Left ventricle myocardium superior (tissue), 1 donor: ENCODE measurements around the gene MLLT1. TPM values are rescaled to one million over a fixed set of nuclear protein-coding genes. Genes with fewer than 3 reads are reported as not detected.

Experiments
- ATAC-seq: fragments of 200-7000 bp; cut with Tn5 transposase; one replicate; pipeline ENCODE4 v1.9.1; 2020; ENCODE audit warnings: mild to moderate bottlenecking, moderate library complexity
- DNase-seq: peaks from one replicate; pipeline ENCODE4 v3.0.0-alpha.2; 2020
- intact Hi-C: fragments of 100-400 bp; cut with micrococcal nuclease; formaldehyde crosslinking; loops from one replicate; pipeline ENCODE4 v1.11.0; 2022
- total RNA-seq: library from RNA; stranded (reverse); fragmentation: NEBNext Ultra II Directional; extraction: Animal tissue kit (Norgen Biotek cat#: 25700); gene quantifications from one replicate; pipeline ENCODE4 v1.2.1, GENCODE V29; 2021
- donor health status: DM: no; HTN: yes; CAD: no; lungs with severe emphysema.

MLLT1 gene
- total RNA-seq, 1 donor from 2014 or later: 45.8 TPM

GRCh38 chr19:6276447-6276846 is 3.3 kb downstream of the MLLT1 start:
- ATAC-seq (no peak), DNase-seq (peak; percentile 59)
- intact Hi-C loops: no loop called here

DNA sequence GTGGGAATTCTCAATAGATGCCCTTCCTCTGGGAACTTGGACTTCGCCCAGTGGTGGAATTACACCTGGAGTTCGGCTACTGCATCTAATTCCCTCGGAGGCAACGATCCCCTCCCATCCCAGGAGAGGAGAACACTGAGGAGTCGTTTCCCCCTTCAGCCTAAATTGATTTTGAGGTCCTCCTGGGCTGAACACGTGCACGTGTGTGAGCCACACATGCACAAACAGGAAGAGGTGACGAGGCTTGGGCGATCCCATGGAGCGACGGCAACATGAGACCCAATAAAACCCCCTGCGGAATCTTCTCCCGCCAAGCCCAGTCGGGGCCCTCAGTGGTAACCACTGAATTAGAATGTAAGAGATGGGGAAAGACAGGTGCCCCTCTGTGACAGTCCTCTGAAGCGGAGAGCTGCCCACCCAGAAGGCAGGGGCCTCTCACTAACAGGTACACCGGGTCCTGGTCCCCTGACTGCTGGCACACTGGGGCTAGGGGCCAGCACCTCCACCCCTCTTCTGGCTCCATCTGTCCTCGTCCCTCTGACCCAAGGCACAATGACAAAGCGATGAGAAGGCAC is 4.5 kb downstream of the MLLT1 start:
- ATAC-seq (no peak), DNase-seq (no peak)
- intact Hi-C loops: no loop called here

DNA sequence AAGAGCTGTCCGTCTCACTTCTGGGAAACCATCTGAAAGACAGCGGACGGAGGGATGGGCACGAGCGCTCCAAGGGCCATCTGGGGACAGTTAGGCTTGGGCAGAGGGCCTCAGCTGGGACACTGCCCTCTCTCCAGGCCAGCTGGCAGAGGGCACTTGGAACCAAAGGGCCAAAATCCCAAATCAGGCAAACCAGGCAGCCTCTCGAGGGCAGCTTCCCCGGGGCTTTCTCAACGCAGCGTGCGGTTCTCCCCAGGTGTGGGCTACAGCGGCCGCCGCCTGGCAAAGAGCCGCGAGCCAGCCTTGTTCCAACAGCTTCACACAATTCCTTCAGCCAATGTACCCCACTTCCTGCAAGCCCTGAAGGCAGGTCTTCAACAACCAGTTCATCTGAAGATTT is 5.0 kb downstream of the MLLT1 start:
- ATAC-seq: peak; percentile 18
- peak; percentile 70 for DNase-seq
- intact Hi-C loops: no loop called here

GRCh38 chr19:6273701-6274601 is 5.8 kb downstream of the MLLT1 start:
- peak; percentile 86 for DNase-seq
- ATAC-seq: peak; percentile 70
- intact Hi-C loops: no loop called here

DNA sequence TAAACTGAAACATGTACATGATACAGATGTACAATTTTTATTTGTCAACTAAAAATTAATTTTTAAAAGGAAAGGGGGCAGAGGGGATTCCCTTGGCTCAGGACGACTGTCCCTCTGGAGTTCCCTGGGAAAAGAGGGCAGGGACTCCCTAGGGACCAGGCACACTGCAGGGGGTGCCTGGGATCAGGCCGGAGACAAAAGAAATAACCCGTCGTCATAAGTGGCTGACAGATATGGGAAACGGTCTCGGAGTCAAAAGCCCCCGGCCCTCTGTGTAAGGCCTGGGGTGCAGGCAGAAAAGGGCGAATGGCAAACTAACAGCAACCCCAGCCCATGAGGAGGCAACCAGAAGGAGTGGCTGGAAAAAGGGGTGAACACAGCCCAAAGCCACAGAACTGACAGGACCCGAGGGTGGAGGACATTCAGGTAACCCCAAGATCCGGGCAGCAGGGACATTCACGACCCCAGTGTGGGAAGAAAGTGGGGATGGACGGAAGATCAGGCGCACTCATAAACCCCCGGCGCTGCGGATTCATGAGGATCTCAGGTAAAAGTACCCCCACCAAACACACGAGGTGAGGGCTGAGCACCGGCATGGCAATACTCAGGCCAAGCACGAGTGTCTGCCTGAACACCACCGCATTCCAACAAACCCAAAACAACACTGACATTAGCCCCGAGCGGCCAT is 6.7 kb downstream of the MLLT1 start:
- ATAC-seq (no peak), DNase-seq (no peak)
- intact Hi-C loops: no loop called here

GRCh38 chr19:6272411-6272791 is 7.4 kb downstream of the MLLT1 start:
- intact Hi-C loops: no loop called here
- ATAC-seq: peak; percentile 32

GRCh38 chr19:6271721-6272410 is 7.9 kb downstream of the MLLT1 start:
- DNase-seq: peak; percentile 96
- intact Hi-C loops: no loop called here
- peak; percentile 87 for ATAC-seq

More at GRCh38 chr19:6272411-6272791, 7.4 kb downstream of the MLLT1 start:
- no peak for DNase-seq

DNA sequence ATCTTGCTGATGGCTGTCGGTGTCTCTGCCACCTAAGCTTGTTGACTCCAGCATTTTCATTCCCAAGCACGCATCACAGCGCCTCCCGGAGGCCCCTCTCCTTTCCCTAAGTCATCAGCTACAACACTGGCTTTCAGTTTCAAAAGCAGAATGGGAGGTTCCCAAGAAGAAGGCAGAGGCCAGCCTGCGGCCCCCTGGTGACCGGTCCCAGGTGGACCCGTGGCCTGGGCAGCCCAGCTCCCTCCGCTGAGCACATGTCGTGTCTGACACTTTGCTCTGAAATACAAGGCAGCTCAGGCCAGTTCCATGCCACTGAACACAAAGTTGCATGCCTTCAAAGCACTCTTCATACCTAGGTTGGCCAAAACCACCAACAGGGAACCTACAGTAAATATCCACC is 8.5 kb downstream of the MLLT1 start:
- ATAC-seq: peak; percentile 7
- no peak for DNase-seq
- intact Hi-C loops: no loop called here

DNA sequence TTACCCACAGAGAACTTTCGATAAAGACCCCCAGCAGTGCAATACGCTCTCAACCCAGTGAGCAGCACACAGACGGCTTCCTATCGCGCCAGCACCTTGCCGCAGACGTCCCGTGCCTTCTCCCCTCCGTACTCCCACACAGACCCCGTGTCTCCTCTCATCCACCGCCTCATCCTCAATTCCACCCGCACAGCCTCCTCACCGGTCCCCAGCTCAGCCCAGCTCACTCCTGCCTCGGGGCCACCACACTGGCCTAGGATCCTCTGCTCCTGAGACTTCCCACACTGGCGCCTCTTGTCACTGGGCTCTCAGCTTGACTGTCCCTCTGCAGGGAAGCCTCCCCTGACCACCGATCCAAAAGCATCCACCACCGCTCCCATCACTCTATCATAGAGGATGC is 9.0 kb downstream of the MLLT1 start:
- ATAC-seq (no peak), DNase-seq (no peak)
- intact Hi-C loops: no loop called here

DNA sequence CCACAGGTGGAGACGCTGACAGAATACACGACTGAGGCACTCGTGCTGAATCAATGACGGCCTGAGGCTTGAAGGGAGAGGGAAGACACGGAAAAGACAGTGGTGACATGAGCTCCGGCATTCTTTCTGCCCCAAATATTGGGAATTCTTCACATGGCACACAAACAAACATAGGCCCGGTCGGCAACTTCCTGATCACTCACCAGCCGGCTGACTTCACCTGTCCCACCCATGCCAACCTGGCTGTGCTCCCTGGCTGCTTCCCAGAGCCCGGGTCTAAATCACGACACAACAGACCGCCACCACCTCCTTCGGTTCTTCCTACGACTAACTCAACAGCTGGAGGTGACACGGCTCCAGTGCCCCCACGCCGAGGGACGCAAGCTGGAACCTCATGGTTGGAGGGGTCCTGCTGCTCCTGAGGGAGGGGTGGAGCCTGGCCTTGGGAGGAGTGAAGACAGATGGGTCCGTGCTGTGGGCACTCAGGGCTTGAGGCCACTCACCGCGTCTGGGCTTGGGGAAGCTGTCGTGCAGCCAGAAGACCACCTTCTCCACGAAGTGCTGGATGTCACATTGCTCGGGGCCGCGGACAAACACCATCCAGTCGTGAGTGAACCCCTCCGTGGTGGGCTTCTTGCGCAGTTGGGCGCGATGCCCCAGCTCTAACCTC is 9.6 kb downstream of the MLLT1 start:
- DNase-seq (no peak), ATAC-seq (no peak)
- intact Hi-C loops: no loop called here

- DNase-seq: no peak
- ATAC-seq: no peak
- intact Hi-C loops: no loop called here
These were observed 10.5 kb downstream of the MLLT1 start for GRCh38 chr19:6269101-6269886.

DNA sequence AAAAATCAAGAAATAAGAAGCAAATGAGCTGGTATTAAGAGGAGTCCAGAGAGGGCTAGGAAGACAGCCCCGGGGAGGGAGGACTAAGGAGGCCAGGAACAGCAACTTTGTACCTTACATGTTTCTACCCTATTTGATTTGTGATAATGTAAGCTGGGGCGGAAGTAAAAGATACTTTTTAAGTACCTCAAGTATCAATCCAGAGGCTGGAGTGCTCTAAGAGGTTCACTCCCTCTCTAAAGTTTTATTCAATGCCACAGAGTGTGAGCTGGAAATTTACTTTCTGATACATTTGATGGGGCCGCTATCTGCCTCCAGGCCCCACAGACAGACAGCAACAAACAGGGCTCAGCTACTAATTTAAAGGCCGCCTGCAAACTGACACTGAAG is 11.4 kb downstream of the MLLT1 start:
- ATAC-seq (no peak), DNase-seq (no peak)
- intact Hi-C loops: no loop called here

GRCh38 chr19:6267552-6268381 is 12.0 kb downstream of the MLLT1 start:
- DNase-seq: no peak
- intact Hi-C loops: no loop called here
- no peak for ATAC-seq

GRCh38 chr19:6264803-6265202 is 15.0 kb downstream of the MLLT1 start:
- no peak for DNase-seq
- no peak for ATAC-seq
- intact Hi-C loops: no loop called here

DNA sequence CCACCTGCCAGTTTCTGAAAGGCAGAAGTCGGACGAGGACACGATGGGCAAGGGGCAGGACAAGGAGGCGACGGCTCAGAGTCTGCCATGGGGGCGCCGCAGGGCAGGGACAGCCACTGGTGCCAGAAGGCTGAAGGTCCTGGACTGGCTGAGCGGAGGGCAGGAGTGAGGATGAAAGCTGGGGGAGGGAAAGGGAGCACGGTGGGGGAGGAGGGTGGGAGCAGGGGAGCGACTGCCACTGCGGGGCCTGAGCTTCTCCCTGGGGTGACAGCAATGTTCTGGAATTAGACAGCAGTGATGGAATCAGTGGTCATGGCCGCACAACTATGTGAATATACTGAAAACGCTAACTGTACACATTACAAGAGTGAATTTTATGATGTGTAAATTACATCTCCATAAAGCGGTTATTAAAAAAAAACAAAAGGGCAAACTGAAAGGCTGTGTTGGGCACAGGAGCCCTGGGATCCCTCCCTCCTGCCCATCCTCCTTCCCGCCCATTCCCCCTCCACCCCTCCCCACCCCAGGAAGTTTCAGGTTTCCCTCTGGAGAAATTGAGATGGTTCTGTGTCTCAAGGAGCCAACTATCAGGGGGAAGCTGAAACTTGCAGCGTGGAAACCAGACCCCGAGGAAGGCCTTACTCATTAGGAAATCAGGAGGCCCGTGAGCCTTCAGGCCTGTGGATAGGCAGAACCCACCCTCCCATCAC is 15.9 kb downstream of the MLLT1 start:
- no peak for DNase-seq
- intact Hi-C loops: no loop called here
- ATAC-seq: no peak

DNA sequence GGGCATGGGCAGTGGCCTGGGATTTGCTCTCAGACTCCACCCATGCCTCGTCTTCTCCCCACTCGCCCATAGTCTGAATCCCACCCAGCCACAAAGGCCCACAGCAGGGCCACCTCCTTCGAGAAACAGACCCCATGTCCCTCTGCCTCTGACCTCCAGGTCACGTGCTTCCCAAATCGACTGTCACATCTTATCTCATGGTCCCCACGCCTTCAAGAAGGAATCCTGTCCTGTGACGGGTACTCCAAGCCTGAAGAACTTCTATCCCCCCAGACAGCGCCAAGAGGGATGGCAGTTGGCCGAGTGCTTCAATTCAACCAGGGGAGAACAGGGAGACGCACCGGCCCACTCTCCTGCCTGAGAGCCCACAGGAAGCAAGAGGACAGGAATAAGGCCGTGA is 16.5 kb downstream of the MLLT1 start:
- intact Hi-C loops: no loop called here
- ATAC-seq (no peak), DNase-seq (no peak)

DNA sequence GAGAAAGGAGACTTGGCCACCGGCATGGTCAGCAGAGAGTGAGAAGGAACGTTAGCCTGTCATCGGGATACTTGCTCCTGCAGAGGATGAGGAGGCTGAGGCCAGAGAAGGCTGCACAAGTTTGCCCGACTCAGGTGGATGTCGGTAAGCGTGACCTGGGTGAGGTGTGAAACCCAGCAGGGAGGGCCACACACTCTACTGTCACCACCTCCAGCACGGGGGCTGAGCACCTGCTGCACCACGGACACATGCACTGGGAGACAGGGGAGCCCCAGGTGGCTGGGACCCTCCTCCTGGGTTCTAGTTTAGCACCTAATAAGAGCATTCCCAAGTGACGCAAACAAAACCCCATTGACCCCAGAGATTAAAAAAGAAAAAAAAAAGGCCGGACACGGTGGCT is 17.3 kb downstream of the MLLT1 start:
- no peak for DNase-seq
- intact Hi-C loops: no loop called here
- ATAC-seq: no peak
